GM23338 (cell line): ENCODE measurements around the gene SLC25A10. TPM values are rescaled to one million over a fixed set of nuclear protein-coding genes. Genes with fewer than 3 reads are reported as not detected.

Experiments
- ATAC-seq: fragments of 200-7000 bp; cut with Tn5 transposase; 3 replicates; pipeline ENCODE4 v1.9.1; 2020
- DNase-seq: peaks from one replicate; pipeline ENCODE4 v3.0.0-alpha.2; 2015; ENCODE audit warnings: low spot score
- H2AFZ ChIP-seq: fragments of 200-600 bp; sonication (generic); 2 replicates; pipeline ENCODE4 v1.8.0; 2016; ENCODE audit warnings: antibody characterized with exemption, mild to moderate bottlenecking, moderate library complexity
- H3F3A ChIP-seq: fragments of 200-600 bp; sonication (generic); replicated peaks from 2 replicates; pipeline ENCODE4 v1.8.0; 2017; ENCODE audit warnings: antibody characterized with exemption, mixed run types, low read depth
- H3K27ac ChIP-seq: fragments of 200-600 bp; sonication (generic); 2 replicates; pipeline ENCODE4 v1.6.1; 2016; ENCODE audit warnings: low read depth
- H3K27me3 ChIP-seq: fragments of 200-600 bp; sonication (generic); 2 replicates; pipeline ENCODE4 v1.8.0; 2016; ENCODE audit warnings: mild to moderate bottlenecking, mixed run types, moderate library complexity; ENCODE audit not compliant: insufficient read depth
- H3K36me3 ChIP-seq: fragments of 200-600 bp; sonication (generic); 2 replicates; pipeline ENCODE4 v1.8.0; 2016; ENCODE audit warnings: mild to moderate bottlenecking; ENCODE audit not compliant: insufficient read depth
- H3K4me1 ChIP-seq: fragments of 200-600 bp; sonication (generic); 2 replicates; pipeline ENCODE4 v1.8.0; 2016; ENCODE audit warnings: mild to moderate bottlenecking, moderate library complexity; ENCODE audit not compliant: insufficient read depth
- H3K4me2 ChIP-seq: fragments of 200-600 bp; sonication (generic); 2 replicates; pipeline ENCODE4 v1.7.1; 2017; ENCODE audit warnings: mixed run types
- H3K4me3 ChIP-seq: fragments of 200-600 bp; sonication (generic); 2 replicates; pipeline ENCODE4 v1.6.1; 2016; ENCODE audit warnings: mixed run types
- H3K79me2 ChIP-seq: fragments of 200-600 bp; sonication (generic); replicated peaks from 2 replicates; pipeline ENCODE4 v1.8.0; 2017; ENCODE audit warnings: mild to moderate bottlenecking; ENCODE audit not compliant: insufficient read depth
- H3K9me2 ChIP-seq: fragments of 200-600 bp; sonication (generic); 2 replicates; pipeline ENCODE4 v1.8.0; 2017; ENCODE audit not compliant: insufficient read depth
- H4K20me1 ChIP-seq: fragments of 200-600 bp; sonication (generic); replicated peaks from 2 replicates; pipeline ENCODE4 v1.8.0; 2017; ENCODE audit warnings: mild to moderate bottlenecking; ENCODE audit not compliant: insufficient read depth
- H3K27ac Mint-ChIP-seq: 2 replicates; pipeline ENCODE4 v1.8.0; 2020; ENCODE audit warnings: inconsistent platforms, mild to moderate bottlenecking, moderate library complexity, mixed read lengths
- H3K27me3 Mint-ChIP-seq: 3 replicates; pipeline ENCODE4 v1.8.0; 2022; ENCODE audit warnings: low read depth, mild to moderate bottlenecking, moderate library complexity, mixed read lengths, inconsistent platforms; ENCODE audit not compliant: insufficient read depth, poor library complexity
- H3K36me3 Mint-ChIP-seq: 3 replicates; pipeline ENCODE4 v1.8.0; 2021; ENCODE audit warnings: low read depth, mild to moderate bottlenecking, inconsistent platforms, moderate library complexity, mixed read lengths
- H3K4me1 Mint-ChIP-seq: 3 replicates; pipeline ENCODE4 v1.8.0; 2020; ENCODE audit warnings: mild to moderate bottlenecking, inconsistent platforms, mixed read lengths
- H3K4me3 Mint-ChIP-seq: 3 replicates; pipeline ENCODE4 v1.8.0; 2021; ENCODE audit warnings: moderate library complexity, mild to moderate bottlenecking, inconsistent platforms, mixed read lengths
- H3K9me3 Mint-ChIP-seq: 3 replicates; pipeline ENCODE4 v1.8.0; 2020; ENCODE audit warnings: moderate library complexity, mild to moderate bottlenecking, inconsistent platforms, mixed read lengths
- CREB1 ChIP-seq: fragments of 250-450 bp; sonication (Bioruptor Pico); IDR thresholded peaks from 2 replicates; pipeline ENCODE4 v1.5.0; 2020; ENCODE audit warnings: low read depth, mild to moderate bottlenecking, moderate library complexity
- EZH2phosphoT487 ChIP-seq: fragments of 200-600 bp; sonication (generic); IDR thresholded peaks from one replicate; pipeline ENCODE4 v1.8.1; 2018; ENCODE audit warnings: antibody characterized with exemption; ENCODE audit not compliant: unreplicated experiment
- JUNB ChIP-seq: IDR thresholded peaks from one replicate; pipeline ENCODE4 v1.6.1; 2016; ENCODE audit warnings: antibody characterized with exemption; ENCODE audit not compliant: unreplicated experiment
- NANOG ChIP-seq: IDR thresholded peaks from 2 replicates; pipeline ENCODE4 v1.6.1; 2016; ENCODE audit warnings: antibody characterized with exemption, borderline replicate concordance
- POLR2AphosphoS5 ChIP-seq: IDR thresholded peaks from 2 replicates; pipeline ENCODE4 v1.6.1; 2016; ENCODE audit warnings: antibody characterized with exemption, low read depth
- STAT1 ChIP-seq: IDR thresholded peaks from one replicate; pipeline ENCODE4 v1.6.1; 2016; ENCODE audit warnings: antibody characterized with exemption; ENCODE audit not compliant: unreplicated experiment
- ZNF114 ChIP-seq: fragments of 250-450 bp; sonication (Bioruptor Pico); IDR thresholded peaks from 2 replicates; pipeline ENCODE4 v1.5.0; 2020; ENCODE audit warnings: mild to moderate bottlenecking, moderate library complexity
- ZNF331 ChIP-seq: fragments of 250-450 bp; sonication (Bioruptor Pico); IDR thresholded peaks from 2 replicates; pipeline ENCODE4 v1.5.0; 2020; ENCODE audit warnings: low read depth, mild to moderate bottlenecking, moderate library complexity
- polyA plus RNA-seq: library from polyadenylated mRNA; unstranded; fragments of >200 nt; fragmentation: Nextera tagmentation; extraction: Ambion mirVana; gene quantifications from 2 replicates; pipeline ENCODE4 v1.2.1, GENCODE V29; 2016
- total RNA-seq: library from RNA; depleted of rRNA; stranded (reverse); fragments of >200 nt; shearing (Covaris generic); gene quantifications from 2 replicates; pipeline ENCODE4 v1.2.3, GENCODE V29; 2014
- TF ChIP-seq, protein P1 (sequence below), 2 experiments: fragments of 200-600 bp in 1 of 2; sonication (generic) in 1 of 2; conservative IDR thresholded peaks; 2 replicates each; pipeline versions ENCODE4 v1.5.1 to v1.6.1; 2016 to 2017; ENCODE audit warnings: antibody characterized with exemption in 2 of 2, low read depth in 2 of 2, mild to moderate bottlenecking in 2 of 2, moderate library complexity in 1 of 2
- TF ChIP-seq, protein P2 (sequence below): fragments of 250-450 bp; sonication (Bioruptor Pico); IDR thresholded peaks from 2 replicates; pipeline ENCODE4 v1.5.0; 2020; ENCODE audit warnings: mild to moderate bottlenecking, moderate library complexity
- TF ChIP-seq, protein P3 (sequence below): IDR thresholded peaks from 2 replicates; pipeline ENCODE4 v1.6.1; 2016; ENCODE audit warnings: antibody characterized with exemption
- TF ChIP-seq, protein P4 (sequence below): IDR thresholded peaks from one replicate; pipeline ENCODE4 v1.6.1; 2018; ENCODE audit warnings: antibody characterized with exemption; ENCODE audit not compliant: unreplicated experiment

SLC25A10 gene
- total and polyA plus RNA-seq, 2 experiments from 2014 or later = 25.7 to 47.4 TPM

DNA sequence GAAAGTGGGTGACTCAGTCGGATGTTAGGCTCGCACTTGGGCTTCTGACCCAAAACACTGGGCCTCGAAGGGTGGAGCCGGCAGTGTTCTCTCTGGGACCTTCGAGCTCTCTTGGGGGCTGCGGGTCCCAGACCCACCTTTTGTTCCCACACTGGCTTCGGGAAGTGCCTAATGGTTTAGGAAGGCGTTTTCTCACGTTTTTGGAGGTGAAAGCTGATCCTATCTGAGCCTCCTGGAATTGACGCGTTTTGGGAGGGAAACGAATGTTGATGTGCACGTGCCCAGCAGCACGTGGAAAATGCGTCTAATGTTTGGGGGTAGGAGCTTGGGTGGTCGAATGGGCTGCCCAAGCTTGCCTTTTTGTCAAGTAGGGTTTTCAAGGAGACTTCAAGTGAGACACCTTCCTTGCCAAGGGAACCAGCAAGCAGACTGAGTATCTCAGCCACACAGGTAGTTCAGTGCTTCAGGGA, 27.6 kb upstream of the SLC25A10 start:
- ATAC-seq (0 out of 3 replicates have a peak, but pooled peaks have one; percentile 4), DNase-seq (peak; percentile 46)
- TF ChIP-seq, protein P1, sequence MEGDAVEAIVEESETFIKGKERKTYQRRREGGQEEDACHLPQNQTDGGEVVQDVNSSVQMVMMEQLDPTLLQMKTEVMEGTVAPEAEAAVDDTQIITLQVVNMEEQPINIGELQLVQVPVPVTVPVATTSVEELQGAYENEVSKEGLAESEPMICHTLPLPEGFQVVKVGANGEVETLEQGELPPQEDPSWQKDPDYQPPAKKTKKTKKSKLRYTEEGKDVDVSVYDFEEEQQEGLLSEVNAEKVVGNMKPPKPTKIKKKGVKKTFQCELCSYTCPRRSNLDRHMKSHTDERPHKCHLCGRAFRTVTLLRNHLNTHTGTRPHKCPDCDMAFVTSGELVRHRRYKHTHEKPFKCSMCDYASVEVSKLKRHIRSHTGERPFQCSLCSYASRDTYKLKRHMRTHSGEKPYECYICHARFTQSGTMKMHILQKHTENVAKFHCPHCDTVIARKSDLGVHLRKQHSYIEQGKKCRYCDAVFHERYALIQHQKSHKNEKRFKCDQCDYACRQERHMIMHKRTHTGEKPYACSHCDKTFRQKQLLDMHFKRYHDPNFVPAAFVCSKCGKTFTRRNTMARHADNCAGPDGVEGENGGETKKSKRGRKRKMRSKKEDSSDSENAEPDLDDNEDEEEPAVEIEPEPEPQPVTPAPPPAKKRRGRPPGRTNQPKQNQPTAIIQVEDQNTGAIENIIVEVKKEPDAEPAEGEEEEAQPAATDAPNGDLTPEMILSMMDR (conservative IDR thresholded peaks at IDR 0.05; ENCODE audit: low read depth in 2 of 2) = no peak
- TF ChIP-seq JUNB (no peak), ZNF114 (CRISPR knock-in tag) (no peak), EZH2phosphoT487 (no peak), CREB1 (CRISPR knock-in tag) (no peak), STAT1 (no peak), NANOG (no peak), POLR2AphosphoS5 (no peak), ZNF331 (no peak)
- TF ChIP-seq, protein P2, sequence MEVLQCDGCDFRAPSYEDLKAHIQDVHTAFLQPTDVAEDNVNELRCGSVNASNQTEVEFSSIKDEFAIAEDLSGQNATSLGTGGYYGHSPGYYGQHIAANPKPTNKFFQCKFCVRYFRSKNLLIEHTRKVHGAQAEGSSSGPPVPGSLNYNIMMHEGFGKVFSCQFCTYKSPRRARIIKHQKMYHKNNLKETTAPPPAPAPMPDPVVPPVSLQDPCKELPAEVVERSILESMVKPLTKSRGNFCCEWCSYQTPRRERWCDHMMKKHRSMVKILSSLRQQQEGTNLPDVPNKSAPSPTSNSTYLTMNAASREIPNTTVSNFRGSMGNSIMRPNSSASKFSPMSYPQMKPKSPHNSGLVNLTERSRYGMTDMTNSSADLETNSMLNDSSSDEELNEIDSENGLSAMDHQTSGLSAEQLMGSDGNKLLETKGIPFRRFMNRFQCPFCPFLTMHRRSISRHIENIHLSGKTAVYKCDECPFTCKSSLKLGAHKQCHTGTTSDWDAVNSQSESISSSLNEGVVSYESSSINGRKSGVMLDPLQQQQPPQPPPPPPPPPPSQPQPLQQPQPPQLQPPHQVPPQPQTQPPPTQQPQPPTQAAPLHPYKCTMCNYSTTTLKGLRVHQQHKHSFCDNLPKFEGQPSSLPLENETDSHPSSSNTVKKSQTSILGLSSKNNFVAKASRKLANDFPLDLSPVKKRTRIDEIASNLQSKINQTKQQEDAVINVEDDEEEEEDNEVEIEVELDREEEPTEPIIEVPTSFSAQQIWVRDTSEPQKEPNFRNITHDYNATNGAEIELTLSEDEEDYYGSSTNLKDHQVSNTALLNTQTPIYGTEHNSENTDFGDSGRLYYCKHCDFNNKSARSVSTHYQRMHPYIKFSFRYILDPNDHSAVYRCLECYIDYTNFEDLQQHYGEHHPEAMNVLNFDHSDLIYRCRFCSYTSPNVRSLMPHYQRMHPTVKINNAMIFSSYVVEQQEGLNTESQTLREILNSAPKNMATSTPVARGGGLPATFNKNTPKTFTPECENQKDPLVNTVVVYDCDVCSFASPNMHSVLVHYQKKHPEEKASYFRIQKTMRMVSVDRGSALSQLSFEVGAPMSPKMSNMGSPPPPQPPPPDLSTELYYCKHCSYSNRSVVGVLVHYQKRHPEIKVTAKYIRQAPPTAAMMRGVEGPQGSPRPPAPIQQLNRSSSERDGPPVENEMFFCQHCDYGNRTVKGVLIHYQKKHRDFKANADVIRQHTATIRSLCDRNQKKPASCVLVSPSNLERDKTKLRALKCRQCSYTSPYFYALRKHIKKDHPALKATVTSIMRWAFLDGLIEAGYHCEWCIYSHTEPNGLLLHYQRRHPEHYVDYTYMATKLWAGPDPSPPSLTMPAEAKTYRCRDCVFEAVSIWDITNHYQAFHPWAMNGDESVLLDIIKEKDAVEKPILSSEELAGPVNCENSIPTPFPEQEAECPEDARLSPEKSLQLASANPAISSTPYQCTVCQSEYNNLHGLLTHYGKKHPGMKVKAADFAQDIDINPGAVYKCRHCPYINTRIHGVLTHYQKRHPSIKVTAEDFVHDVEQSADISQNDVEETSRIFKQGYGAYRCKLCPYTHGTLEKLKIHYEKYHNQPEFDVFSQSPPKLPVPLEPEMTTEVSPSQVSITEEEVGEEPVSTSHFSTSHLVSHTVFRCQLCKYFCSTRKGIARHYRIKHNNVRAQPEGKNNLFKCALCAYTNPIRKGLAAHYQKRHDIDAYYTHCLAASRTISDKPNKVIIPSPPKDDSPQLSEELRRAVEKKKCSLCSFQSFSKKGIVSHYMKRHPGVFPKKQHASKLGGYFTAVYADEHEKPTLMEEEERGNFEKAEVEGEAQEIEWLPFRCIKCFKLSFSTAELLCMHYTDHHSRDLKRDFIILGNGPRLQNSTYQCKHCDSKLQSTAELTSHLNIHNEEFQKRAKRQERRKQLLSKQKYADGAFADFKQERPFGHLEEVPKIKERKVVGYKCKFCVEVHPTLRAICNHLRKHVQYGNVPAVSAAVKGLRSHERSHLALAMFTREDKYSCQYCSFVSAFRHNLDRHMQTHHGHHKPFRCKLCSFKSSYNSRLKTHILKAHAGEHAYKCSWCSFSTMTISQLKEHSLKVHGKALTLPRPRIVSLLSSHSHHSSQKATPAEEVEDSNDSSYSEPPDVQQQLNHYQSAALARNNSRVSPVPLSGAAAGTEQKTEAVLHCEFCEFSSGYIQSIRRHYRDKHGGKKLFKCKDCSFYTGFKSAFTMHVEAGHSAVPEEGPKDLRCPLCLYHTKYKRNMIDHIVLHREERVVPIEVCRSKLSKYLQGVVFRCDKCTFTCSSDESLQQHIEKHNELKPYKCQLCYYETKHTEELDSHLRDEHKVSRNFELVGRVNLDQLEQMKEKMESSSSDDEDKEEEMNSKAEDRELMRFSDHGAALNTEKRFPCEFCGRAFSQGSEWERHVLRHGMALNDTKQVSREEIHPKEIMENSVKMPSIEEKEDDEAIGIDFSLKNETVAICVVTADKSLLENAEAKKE (CRISPR knock-in tag) = no peak
- TF ChIP-seq, protein P3, sequence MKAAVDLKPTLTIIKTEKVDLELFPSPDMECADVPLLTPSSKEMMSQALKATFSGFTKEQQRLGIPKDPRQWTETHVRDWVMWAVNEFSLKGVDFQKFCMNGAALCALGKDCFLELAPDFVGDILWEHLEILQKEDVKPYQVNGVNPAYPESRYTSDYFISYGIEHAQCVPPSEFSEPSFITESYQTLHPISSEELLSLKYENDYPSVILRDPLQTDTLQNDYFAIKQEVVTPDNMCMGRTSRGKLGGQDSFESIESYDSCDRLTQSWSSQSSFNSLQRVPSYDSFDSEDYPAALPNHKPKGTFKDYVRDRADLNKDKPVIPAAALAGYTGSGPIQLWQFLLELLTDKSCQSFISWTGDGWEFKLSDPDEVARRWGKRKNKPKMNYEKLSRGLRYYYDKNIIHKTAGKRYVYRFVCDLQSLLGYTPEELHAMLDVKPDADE = no peak
- TF ChIP-seq, protein P4, sequence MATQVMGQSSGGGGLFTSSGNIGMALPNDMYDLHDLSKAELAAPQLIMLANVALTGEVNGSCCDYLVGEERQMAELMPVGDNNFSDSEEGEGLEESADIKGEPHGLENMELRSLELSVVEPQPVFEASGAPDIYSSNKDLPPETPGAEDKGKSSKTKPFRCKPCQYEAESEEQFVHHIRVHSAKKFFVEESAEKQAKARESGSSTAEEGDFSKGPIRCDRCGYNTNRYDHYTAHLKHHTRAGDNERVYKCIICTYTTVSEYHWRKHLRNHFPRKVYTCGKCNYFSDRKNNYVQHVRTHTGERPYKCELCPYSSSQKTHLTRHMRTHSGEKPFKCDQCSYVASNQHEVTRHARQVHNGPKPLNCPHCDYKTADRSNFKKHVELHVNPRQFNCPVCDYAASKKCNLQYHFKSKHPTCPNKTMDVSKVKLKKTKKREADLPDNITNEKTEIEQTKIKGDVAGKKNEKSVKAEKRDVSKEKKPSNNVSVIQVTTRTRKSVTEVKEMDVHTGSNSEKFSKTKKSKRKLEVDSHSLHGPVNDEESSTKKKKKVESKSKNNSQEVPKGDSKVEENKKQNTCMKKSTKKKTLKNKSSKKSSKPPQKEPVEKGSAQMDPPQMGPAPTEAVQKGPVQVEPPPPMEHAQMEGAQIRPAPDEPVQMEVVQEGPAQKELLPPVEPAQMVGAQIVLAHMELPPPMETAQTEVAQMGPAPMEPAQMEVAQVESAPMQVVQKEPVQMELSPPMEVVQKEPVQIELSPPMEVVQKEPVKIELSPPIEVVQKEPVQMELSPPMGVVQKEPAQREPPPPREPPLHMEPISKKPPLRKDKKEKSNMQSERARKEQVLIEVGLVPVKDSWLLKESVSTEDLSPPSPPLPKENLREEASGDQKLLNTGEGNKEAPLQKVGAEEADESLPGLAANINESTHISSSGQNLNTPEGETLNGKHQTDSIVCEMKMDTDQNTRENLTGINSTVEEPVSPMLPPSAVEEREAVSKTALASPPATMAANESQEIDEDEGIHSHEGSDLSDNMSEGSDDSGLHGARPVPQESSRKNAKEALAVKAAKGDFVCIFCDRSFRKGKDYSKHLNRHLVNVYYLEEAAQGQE = no peak
- Mint-ChIP-seq H3K27ac (peak overlapping the region; percentile 80), H3K36me3 (peaks cover 38% of the 10 kb centered on the region), H3K4me3 (peak overlapping the region; percentile 92), H3K9me3 (no peaks in the 10 kb centered on the region; the same call in 2 of the 3 replicates), H3K27me3 (peaks cover 11% of the 10 kb centered on the region), H3K4me1 (peaks cover 12% of the 10 kb centered on the region)
- Histone ChIP-seq H3K4me3 (peak overlapping the region; percentile 96), H4K20me1 (peaks cover 8% of the 10 kb centered on the region; the same call in 1 of the 2 replicates), H3K79me2 (peaks cover 48% of the 10 kb centered on the region), H3K9me2 (no peaks in the 10 kb centered on the region), H3K27ac (no peak overlapping the region), H3K27me3 (no peaks in the 10 kb centered on the region), H3K4me2 (peak overlapping the region; percentile 99), H2AFZ (no peak overlapping the region), H3F3A (peaks cover 18% of the 10 kb centered on the region), H3K36me3 (no peaks in the 10 kb centered on the region), H3K4me1 (peaks cover 6% of the 10 kb centered on the region)
